SK-N-SH (cell line): ENCODE measurements around the gene GCM1. TPM values are rescaled to one million over a fixed set of nuclear protein-coding genes. Genes with fewer than 3 reads are reported as not detected.

Experiments used
- CTCF ChIA-PET: fragments of 300-600, 350-600 bp; formaldehyde crosslinking; extraction: SDS; loops from one replicate; lab custom pipeline; 2021; lab: Yijun Ruan, JAX
- POLR2A ChIA-PET: fragments of 350-600 bp; sonication (Branson Sonifier 250); formaldehyde crosslinking; extraction: SDS; loops from one replicate; lab custom pipeline; 2020; ENCODE audit warnings: antibody characterized with exemption, inconsistent platforms; lab: Yijun Ruan, JAX
- DNase-seq: peaks from one replicate; pipeline ENCODE4 v3.0.0; 2012
- H2AFZ ChIP-seq: fragments of 200-600 bp; sonication (generic); 2 replicates; pipeline ENCODE4 v1.8.1; 2016; ENCODE audit warnings: antibody characterized with exemption, mild to moderate bottlenecking, low read depth
- H3F3A ChIP-seq: fragments of 200-600 bp; sonication (generic); replicated peaks from 2 replicates; pipeline ENCODE3; 2016; ENCODE audit warnings: antibody characterized with exemption, mild to moderate bottlenecking; ENCODE audit not compliant: insufficient read depth
- H3K27ac ChIP-seq, 2 experiments: fragments of 200-500 bp in 1 of 2; fragments of 200-600 bp in 1 of 2; sonication (Bioruptor generic) in 1 of 2; sonication (generic), shearing (Covaris generic) in 1 of 2; 2 replicates each; pipeline versions ENCODE4 v1.5.1 to v1.6.1; 2014 to 2016; ENCODE audit warnings: low read depth in 2 of 2, inconsistent platforms in 1 of 2, low read length in 1 of 2, mild to moderate bottlenecking in 1 of 2, mixed read lengths in 1 of 2
- H3K27me3 ChIP-seq: fragments of 200-600 bp; sonication (generic), shearing (Covaris generic); 2 replicates; pipeline ENCODE4 v1.6.1; 2016; ENCODE audit warnings: mixed run types; ENCODE audit not compliant: insufficient read depth
- H3K36me3 ChIP-seq, 2 experiments: fragments of 200-500 bp in 1 of 2; fragments of 200-600 bp in 1 of 2; sonication (Bioruptor generic) in 1 of 2; sonication (generic) in 1 of 2; replicated peaks in 1 of 2; 2 replicates each; pipeline versions ENCODE3 to v1.5.1; 2014 to 2016; ENCODE audit warnings: low read length in 1 of 2, mild to moderate bottlenecking in 1 of 2; ENCODE audit not compliant: insufficient read depth in 2 of 2, control insufficient read depth in 1 of 2
- H3K4me1 ChIP-seq, 2 experiments: fragments of 200-500 bp in 1 of 2; fragments of 200-600 bp in 1 of 2; sonication (Bioruptor generic) in 1 of 2; sonication (generic), shearing (Covaris generic) in 1 of 2; 2 replicates each; pipeline versions ENCODE4 v1.5.1 to v1.6.1; 2014 to 2016; ENCODE audit warnings: low read depth in 1 of 2, low read length in 1 of 2, mixed run types in 1 of 2; ENCODE audit not compliant: insufficient read depth in 2 of 2, control insufficient read depth in 1 of 2
- H3K4me2 ChIP-seq: fragments of 200-600 bp; sonication (generic), shearing (Covaris generic); 2 replicates; pipeline ENCODE4 v1.6.1; 2017; ENCODE audit warnings: mixed run types
- H3K4me3 ChIP-seq, 2 experiments: fragments of 200-500 bp in 1 of 2; fragments of 200-600 bp in 1 of 2; sonication (Bioruptor generic) in 1 of 2; sonication (generic), shearing (Covaris generic) in 1 of 2; 2 replicates each; pipeline versions ENCODE4 v1.5.1 to v1.8.1; 2014 to 2016; ENCODE audit warnings: low read depth in 2 of 2, inconsistent platforms in 1 of 2, low read length in 1 of 2, mild to moderate bottlenecking in 1 of 2, mixed read lengths in 1 of 2, moderate library complexity in 1 of 2
- H3K79me2 ChIP-seq: fragments of 200-600 bp; sonication (generic); 2 replicates; pipeline ENCODE4 v1.8.1; 2017; ENCODE audit warnings: mild to moderate bottlenecking; ENCODE audit not compliant: insufficient read depth
- H3K9ac ChIP-seq: fragments of 200-600 bp; sonication (generic); 2 replicates; pipeline ENCODE4 v1.6.1; 2017; ENCODE audit warnings: mixed run types
- H3K9me2 ChIP-seq: fragments of 200-600 bp; sonication (generic); 2 replicates; pipeline ENCODE4 v1.6.1; 2017; ENCODE audit warnings: mixed run types
- H3K9me3 ChIP-seq: fragments of 200-600 bp; sonication (generic); 2 replicates; pipeline ENCODE4 v1.6.1; 2017; ENCODE audit warnings: mixed run types, mild to moderate bottlenecking, moderate library complexity
- H4K20me1 ChIP-seq: fragments of 200-600 bp; sonication (generic); 2 replicates; pipeline ENCODE4 v1.6.1; 2017; ENCODE audit warnings: mild to moderate bottlenecking, mixed run types; ENCODE audit not compliant: insufficient read depth
- EZH2phosphoT487 ChIP-seq: fragments of 200-600 bp; sonication (generic); IDR thresholded peaks from 2 replicates; pipeline ENCODE4 v1.6.1; 2017; ENCODE audit warnings: low read depth, mixed run types, mild to moderate bottlenecking, antibody characterized with exemption, moderate library complexity, borderline replicate concordance
- FOSL2 ChIP-seq: IDR thresholded peaks from 2 replicates; pipeline ENCODE4 v1.4.0; 2012; ENCODE audit warnings: low read depth, mild to moderate bottlenecking, moderate library complexity, borderline replicate concordance
- FOXJ3 ChIP-seq: sonication (generic); formaldehyde crosslinking; IDR thresholded peaks from 2 replicates; pipeline ENCODE4 v1.5.1; 2020; ENCODE audit warnings: mild to moderate bottlenecking, missing genetic modification reagents
- FOXM1 ChIP-seq: IDR thresholded peaks from 2 replicates; pipeline ENCODE4 v1.4.0; 2012; ENCODE audit warnings: low read depth, mild to moderate bottlenecking
- JUND ChIP-seq: IDR thresholded peaks from 2 replicates; pipeline ENCODE4 v1.4.0; 2012
- MXI1 ChIP-seq: IDR thresholded peaks from 2 replicates; pipeline ENCODE4 v1.6.1; 2012; ENCODE audit warnings: mild to moderate bottlenecking, low read depth, low read length, improper control_type of control experiment
- NFIC ChIP-seq: IDR thresholded peaks from 2 replicates; pipeline ENCODE4 v1.4.0; 2012; ENCODE audit warnings: borderline replicate concordance
- NRF1 ChIP-seq: IDR thresholded peaks from 2 replicates; pipeline ENCODE4 v1.6.1; 2012; ENCODE audit warnings: low read depth, mild to moderate bottlenecking, low read length
- PBX3 ChIP-seq: IDR thresholded peaks from 2 replicates; pipeline ENCODE4; 2012
- POLR2AphosphoS5 ChIP-seq: IDR thresholded peaks from 2 replicates; pipeline ENCODE4 v1.6.1; 2012; ENCODE audit warnings: low read depth, low read length
- RAD21 ChIP-seq: IDR thresholded peaks from 2 replicates; pipeline ENCODE4 v1.6.1; 2012; ENCODE audit warnings: mild to moderate bottlenecking, low read length
- TCF12 ChIP-seq: IDR thresholded peaks from 2 replicates; pipeline ENCODE4 v1.4.0; 2012
- TEAD4 ChIP-seq: IDR thresholded peaks from 2 replicates; pipeline ENCODE4 v1.4.0; 2012; ENCODE audit warnings: mild to moderate bottlenecking, borderline replicate concordance; ENCODE audit not compliant: insufficient read depth
- ZBTB33 ChIP-seq: IDR thresholded peaks from 2 replicates; pipeline ENCODE4 v1.4.0; 2012; ENCODE audit warnings: low read depth, borderline replicate concordance
- WGBS: methylation state at CpG from one replicate; pipeline ENCODE4 v1.1.6; 2017; ENCODE audit warnings: low lambda C conversion rate; 5-methylcytosine and 5-hydroxymethylcytosine counted together
- polyA plus RNA-seq, 3 experiments: library from polyadenylated mRNA; depleted of rRNA; stranded (reverse); fragments of >200 nt; gene quantifications; 2 replicates each; pipeline ENCODE4 v1.2.3, GENCODE V29; 2012

The GCM1 gene
- polyA plus RNA-seq, 1 of the 3 experiments (the other 2 are of a cell fraction), result not detected

GRCh38 chr6:53168516-53169267 lies 20.1 kb upstream of the GCM1 start:
- no peak overlapping the region for H3K4me2 ChIP-seq
- no peaks in the 10 kb centered on the region for H3K79me2 ChIP-seq
- peak overlapping the region in 1 of 2 experiments; percentile 0; a peak in 1 of 4 replicates for H3K27ac ChIP-seq
- peaks cover 2% of the 10 kb centered on the region for H3F3A ChIP-seq
- no peaks in the 10 kb centered on the region; the same call in 1 of the 2 replicates for H3K9me3 ChIP-seq
- H3K4me3 ChIP-seq, result no peak overlapping the region
- ChIA-PET POLR2A (no interaction called here), CTCF (interaction anchor here (1.1 to 2.2 kb wide), 6 partner anchors 124 to 326 kb away, joined by 3 to 19 read pairs (median 8); no protein-coding TSS in a partner anchor)
- 74% methylated on average over 4 of the region's 4 CpGs for whole genome bisulfite sequencing
- H4K20me1 ChIP-seq, result no peaks in the 10 kb centered on the region
- H3K4me1 ChIP-seq, result no peaks in the 10 kb centered on the region; a peak in 1 of 4 replicates
- H2AFZ ChIP-seq, result peak overlapping the region; percentile 61; the same call in 1 of the 2 replicates
- DNase-seq, result no peak
- no peak for TF ChIP-seq ZBTB33
- TF ChIP-seq TCF12, result no peak
- no peak for TF ChIP-seq RAD21
- no peak for TF ChIP-seq FOXJ3 (CRISPR knock-in tag)
- no peak for TF ChIP-seq FOXM1
- TF ChIP-seq JUND, result no peak
- TF ChIP-seq FOSL2, result peak; percentile 7; the same call in 1 of the 2 replicates
- 0 out of 2 replicates have a peak, but pooled peaks have one; percentile 15 for TF ChIP-seq PBX3
- no peak for TF ChIP-seq POLR2AphosphoS5
- TF ChIP-seq MXI1, result no peak
- TF ChIP-seq NFIC, result no peak
- TF ChIP-seq TEAD4, result no peak
- no peaks in the 10 kb centered on the region for H3K36me3 ChIP-seq
- H3K9me2 ChIP-seq, result no peaks in the 10 kb centered on the region
- H3K9ac ChIP-seq, result no peak overlapping the region
- H3K27me3 ChIP-seq, result no peaks in the 10 kb centered on the region

- Histone ChIP-seq H3K4me1 (no peaks in the 10 kb centered on the region; a peak in 1 of 4 replicates), H3K27ac (no peak overlapping the region), H3K9me2 (no peaks in the 10 kb centered on the region), H3K4me2 (no peak overlapping the region), H3K27me3 (no peaks in the 10 kb centered on the region), H2AFZ (no peak overlapping the region), H3K9me3 (no peaks in the 10 kb centered on the region; the same call in 1 of the 2 replicates), H4K20me1 (no peaks in the 10 kb centered on the region), H3K9ac (no peak overlapping the region), H3K4me3 (no peak overlapping the region)
- WGBS, result 70% methylated on average over 4 of the region's 4 CpGs
- CTCF ChIA-PET, result no interaction called here
- TF ChIP-seq NRF1 (no peak), TEAD4 (no peak), EZH2phosphoT487 (no peak), FOXM1 (no peak), FOSL2 (no peak), TCF12 (no peak), POLR2AphosphoS5 (no peak)
- TF ChIP-seq, all 33 proteins: peak for 0
- DNase-seq, result no peak
- H3K36me3 ChIP-seq, result no peaks in the 10 kb centered on the region
- POLR2A ChIA-PET, result no interaction called here
- H3F3A ChIP-seq, result peaks cover 2% of the 10 kb centered on the region
- H3K79me2 ChIP-seq, result no peaks in the 10 kb centered on the region
Measured at GRCh38 chr6:53165293-53165692, 16.7 kb upstream of the GCM1 start.
